Measurements from ENCODE around the gene DEGS2. TPM values are rescaled to one million over a fixed set of nuclear protein-coding genes. Genes with fewer than 3 reads are reported as not detected.

DEGS2 gene
- total RNA-seq, 5 donors from 2014 or later (not counting 1 experiment from before 2014, with no cell fraction given) = 0.19 to 0.79 (median 0.49) TPM; not detected in 1

DNA sequence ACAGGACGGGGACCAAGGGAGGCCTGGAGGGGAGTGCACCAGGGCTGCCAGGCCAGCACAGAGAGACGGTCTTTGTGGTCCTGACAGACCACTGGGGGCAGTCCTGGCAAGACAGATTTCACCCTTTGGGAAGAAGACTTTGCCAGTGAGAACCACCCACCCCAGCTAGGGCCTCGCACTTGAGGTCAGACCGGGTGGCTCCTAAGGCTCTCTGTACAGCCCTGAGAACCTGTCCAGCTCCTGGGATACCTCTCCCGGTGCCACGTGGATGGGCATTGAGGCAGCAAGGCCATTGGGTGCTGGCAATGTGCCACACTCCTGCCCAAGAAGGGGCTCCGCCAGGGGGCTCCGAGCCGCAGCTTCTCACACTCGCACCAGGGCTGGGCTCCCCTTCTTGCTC lies 42.4 kb downstream of the DEGS2 start:
- 91% methylated on average over 10 of the region's 10 CpGs for WGBS (ENCODE audit: insufficient coverage)
- H3K4me1 Mint-ChIP-seq = peaks cover 44 to 49% (median 48%) of the 10 kb centered on the region in 3 donors
- ChIA-PET POLR2A (no interaction called here), CTCF (interaction anchor here in 1 of 2 donors (1.2 kb wide), 1 partner anchor 25 kb away, joined by 3 read pairs; no protein-coding TSS in a partner anchor)
- Histone ChIP-seq H3K36me3 (ENCODE audit: control insufficient read depth in 2 of 2, extremely low read depth in 1 of 2, insufficient read depth in 1 of 2, low read length in 1 of 2) (peaks cover 43 to 100% of the 10 kb centered on the region in 2 donors), H3K9me3 (no peaks in the 10 kb centered on the region), H3K27ac (ENCODE audit: low read length) (no peak overlapping the region), H3K4me1 (ENCODE audit: control insufficient read depth in 1 of 2, extremely low read depth in 1 of 2, insufficient read depth in 2 of 2, low read length in 2 of 2) (peaks cover 0 to 52% of the 10 kb centered on the region in 2 experiments), H3K27me3 (replicated peaks in 1 of 2; ENCODE audit: control insufficient read depth in 2 of 2, extremely low read depth in 1 of 2, insufficient read depth in 2 of 2, low read length in 1 of 2) (no peaks in the 10 kb centered on the region), H3K4me3 (ENCODE audit: control insufficient read depth in 1 of 2, extremely low read depth in 1 of 2, low read length in 1 of 2) (no peak overlapping the region)
- no peaks in the 10 kb centered on the region for H3K9me3 Mint-ChIP-seq
- no peak overlapping the region for H3K4me3 Mint-ChIP-seq
- no peaks in the 10 kb centered on the region for H3K27me3 Mint-ChIP-seq
- ATAC-seq (replicated peaks in 1 of 4) (no peak), DNase-seq (no peak)
- peaks cover 47% of the 10 kb centered on the region for H3K36me3 Mint-ChIP-seq
- H3K27ac Mint-ChIP-seq = peak overlapping the region; percentile 52 to 54

DNA sequence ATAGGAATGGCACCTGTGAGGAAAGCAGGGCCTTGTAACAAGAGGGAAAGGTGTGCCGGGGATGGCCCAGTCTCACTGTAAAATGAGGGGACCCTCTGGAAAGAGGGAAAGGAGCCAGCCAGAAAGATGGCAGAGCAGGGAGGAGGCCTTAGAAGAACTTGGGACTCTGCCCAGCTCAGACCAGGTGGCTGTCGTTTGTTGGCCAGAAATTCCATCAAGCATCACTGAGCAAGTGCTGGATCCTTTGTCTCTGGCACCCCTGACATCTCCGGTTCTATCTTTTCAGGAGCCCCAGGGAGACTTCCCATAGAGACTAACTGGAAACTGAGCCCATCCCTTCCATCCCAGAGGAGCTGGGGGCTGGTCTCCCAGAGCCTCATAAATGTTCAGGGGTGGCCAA lies 43.3 kb downstream of the DEGS2 start:
- no peak overlapping the region for H3K4me3 Mint-ChIP-seq
- no peaks in the 10 kb centered on the region for H3K27me3 Mint-ChIP-seq
- peak overlapping the region in 1 of 2 donors; percentile 34 for H3K27ac Mint-ChIP-seq
- Histone ChIP-seq H3K27me3 (replicated peaks in 1 of 2; ENCODE audit: control insufficient read depth in 2 of 2, extremely low read depth in 1 of 2, insufficient read depth in 2 of 2, low read length in 1 of 2) (no peaks in the 10 kb centered on the region), H3K4me3 (ENCODE audit: control insufficient read depth in 1 of 2, extremely low read depth in 1 of 2, low read length in 1 of 2) (no peak overlapping the region), H3K9me3 (no peaks in the 10 kb centered on the region), H3K4me1 (ENCODE audit: control insufficient read depth in 1 of 2, extremely low read depth in 1 of 2, insufficient read depth in 2 of 2, low read length in 2 of 2) (peaks cover 0 to 49% of the 10 kb centered on the region in 2 experiments), H3K27ac (ENCODE audit: low read length) (no peak overlapping the region), H3K36me3 (ENCODE audit: control insufficient read depth in 2 of 2, extremely low read depth in 1 of 2, insufficient read depth in 1 of 2, low read length in 1 of 2) (peaks cover 41 to 99% of the 10 kb centered on the region in 2 donors)
- no peak for DNase-seq
- peaks cover 47% of the 10 kb centered on the region for H3K36me3 Mint-ChIP-seq
- peaks cover 47 to 56% (median 53%) of the 10 kb centered on the region in 3 donors for H3K4me1 Mint-ChIP-seq
- WGBS (ENCODE audit: insufficient coverage) = 93% methylated on average over 3 of the region's 3 CpGs
- ChIA-PET CTCF (interaction anchor here in 1 of 2 donors (0.6 kb wide), 2 partner anchors 17 to 77 kb away, joined by 4 to 6 read pairs; no protein-coding TSS in a partner anchor), POLR2A (interaction anchor here in 1 of 2 donors (0.5 kb wide), 1 partner anchor 131 kb away, joined by 3 read pairs; no protein-coding TSS in a partner anchor)
- no peak for ATAC-seq (replicated peaks in 1 of 4)
- H3K9me3 Mint-ChIP-seq = no peaks in the 10 kb centered on the region

DNA sequence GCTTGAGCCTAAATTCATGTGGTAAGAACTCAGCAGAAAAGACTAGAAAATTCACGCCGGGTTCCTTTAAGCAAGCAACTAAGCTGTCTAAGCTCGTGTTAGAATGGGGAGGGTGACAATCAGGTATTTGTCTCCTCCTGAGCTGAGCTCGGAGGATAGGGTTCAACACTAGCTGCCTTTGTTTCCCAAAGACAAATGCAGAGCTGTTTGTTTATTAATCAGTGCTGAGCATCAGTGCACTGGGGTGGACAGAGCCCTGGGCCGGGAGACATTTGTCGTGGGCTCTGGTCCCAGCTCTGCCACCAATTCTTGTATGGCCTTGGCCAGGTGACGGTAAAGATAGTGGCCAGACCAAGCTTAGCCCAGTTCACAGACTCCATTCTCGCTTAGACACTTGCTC lies 43.7 kb downstream of the DEGS2 start:
- Histone ChIP-seq H3K27me3 (replicated peaks in 1 of 2; ENCODE audit: control insufficient read depth in 2 of 2, extremely low read depth in 1 of 2, insufficient read depth in 2 of 2, low read length in 1 of 2) (no peaks in the 10 kb centered on the region), H3K9me3 (no peaks in the 10 kb centered on the region), H3K36me3 (ENCODE audit: control insufficient read depth in 2 of 2, extremely low read depth in 1 of 2, insufficient read depth in 1 of 2, low read length in 1 of 2) (peaks cover 43 to 97% of the 10 kb centered on the region in 2 donors), H3K4me3 (ENCODE audit: control insufficient read depth in 1 of 2, extremely low read depth in 1 of 2, low read length in 1 of 2) (no peak overlapping the region), H3K4me1 (ENCODE audit: control insufficient read depth in 1 of 2, extremely low read depth in 1 of 2, insufficient read depth in 2 of 2, low read length in 2 of 2) (peaks cover 0 to 47% of the 10 kb centered on the region in 2 experiments), H3K27ac (ENCODE audit: low read length) (no peak overlapping the region)
- no peak for DNase-seq
- H3K36me3 Mint-ChIP-seq = peaks cover 47% of the 10 kb centered on the region
- 94% methylated on average over 8 of the region's 8 CpGs for WGBS (ENCODE audit: insufficient coverage)
- POLR2A ChIA-PET = interaction anchor here in 1 of 2 donors (0.5 kb wide), 1 partner anchor 130 kb away, joined by 3 read pairs; no protein-coding TSS in a partner anchor
- no peaks in the 10 kb centered on the region for H3K9me3 Mint-ChIP-seq
- H3K27me3 Mint-ChIP-seq = no peaks in the 10 kb centered on the region
- peak overlapping the region; percentile 34 to 46 for H3K27ac Mint-ChIP-seq
- no peak for ATAC-seq (replicated peaks in 1 of 4)
- CTCF ChIA-PET = no interaction called here
- H3K4me3 Mint-ChIP-seq = no peak overlapping the region
- H3K4me1 Mint-ChIP-seq = peaks cover 47 to 56% (median 53%) of the 10 kb centered on the region in 3 donors

DNA sequence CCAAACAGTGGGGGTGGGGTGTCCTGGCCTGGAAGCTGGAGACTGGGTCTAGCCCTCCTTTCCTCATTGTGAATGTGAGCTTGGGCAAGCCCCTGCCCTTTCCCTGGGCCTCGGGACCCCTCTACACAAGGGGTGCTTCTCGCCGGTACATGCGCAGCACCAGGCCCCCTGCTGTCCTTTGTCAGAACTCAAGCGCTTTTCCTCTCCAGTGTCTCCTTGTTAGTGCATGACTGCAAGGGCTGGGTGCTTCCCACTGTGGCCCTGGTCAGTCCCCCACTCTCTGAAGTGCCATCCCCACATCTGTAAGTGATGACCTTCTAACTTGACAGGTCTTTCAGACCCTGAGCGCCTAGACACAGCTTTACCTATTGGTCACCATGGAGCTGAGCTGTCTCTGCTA lies 44.2 kb downstream of the DEGS2 start:
- Mint-ChIP-seq H3K4me3 (no peak overlapping the region), H3K27me3 (no peaks in the 10 kb centered on the region), H3K4me1 (peaks cover 46 to 54% (median 49%) of the 10 kb centered on the region in 3 donors), H3K9me3 (no peaks in the 10 kb centered on the region), H3K36me3 (peaks cover 43% of the 10 kb centered on the region), H3K27ac (peak overlapping the region; percentile 46 to 50)
- Histone ChIP-seq H3K4me3 (ENCODE audit: control insufficient read depth in 1 of 2, extremely low read depth in 1 of 2, low read length in 1 of 2) (no peak overlapping the region), H3K9me3 (no peaks in the 10 kb centered on the region), H3K36me3 (ENCODE audit: control insufficient read depth in 2 of 2, extremely low read depth in 1 of 2, insufficient read depth in 1 of 2, low read length in 1 of 2) (peaks cover 47 to 97% of the 10 kb centered on the region in 2 donors), H3K27me3 (replicated peaks in 1 of 2; ENCODE audit: control insufficient read depth in 2 of 2, extremely low read depth in 1 of 2, insufficient read depth in 2 of 2, low read length in 1 of 2) (no peaks in the 10 kb centered on the region), H3K4me1 (ENCODE audit: control insufficient read depth in 1 of 2, extremely low read depth in 1 of 2, insufficient read depth in 2 of 2, low read length in 2 of 2) (peaks cover 0 to 47% of the 10 kb centered on the region in 2 experiments), H3K27ac (ENCODE audit: low read length) (no peak overlapping the region)
- DNase-seq (no peak), ATAC-seq (replicated peaks in 1 of 4) (no peak)
- ChIA-PET CTCF (no interaction called here), POLR2A (no interaction called here)
- 100% methylated on average over 3 of the region's 6 CpGs for WGBS (ENCODE audit: insufficient coverage)

DNA sequence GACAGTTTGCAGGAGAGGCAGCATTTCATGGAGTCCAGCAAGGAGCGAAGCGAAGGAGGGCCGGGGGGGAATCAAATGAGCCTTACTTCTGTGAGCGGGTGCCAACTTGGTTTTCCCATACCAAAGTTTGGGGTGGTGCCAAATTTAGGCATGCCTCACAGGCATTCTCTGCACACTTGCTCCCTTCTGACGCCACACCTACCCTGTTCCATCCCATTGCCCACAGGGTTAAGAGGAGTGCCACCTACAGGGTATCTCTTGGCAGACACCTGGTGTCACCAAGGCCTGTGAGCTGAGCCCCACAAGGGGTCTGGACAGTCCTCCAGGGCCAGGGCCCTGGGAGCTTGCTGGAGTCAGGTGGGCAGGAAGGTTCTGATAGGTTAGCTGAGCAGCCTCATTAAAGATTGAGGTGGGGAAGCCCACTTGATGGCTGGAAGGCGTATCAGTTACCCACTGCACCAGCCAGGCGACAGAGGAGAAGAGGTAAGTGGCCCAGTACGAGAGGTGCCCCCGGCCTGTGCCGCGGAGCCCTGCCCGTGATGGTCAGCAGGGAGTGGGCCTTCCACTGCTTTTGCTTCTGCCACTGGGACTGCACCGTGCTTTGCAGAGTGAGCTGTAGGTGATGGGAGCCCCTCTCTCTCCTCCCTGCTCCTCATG lies 45.2 kb downstream of the DEGS2 start:
- Histone ChIP-seq H3K4me3 (ENCODE audit: control insufficient read depth in 1 of 2, extremely low read depth in 1 of 2, low read length in 1 of 2) (no peak overlapping the region), H3K27ac (ENCODE audit: low read length) (no peak overlapping the region), H3K27me3 (replicated peaks in 1 of 2; ENCODE audit: control insufficient read depth in 2 of 2, extremely low read depth in 1 of 2, insufficient read depth in 2 of 2, low read length in 1 of 2) (no peaks in the 10 kb centered on the region), H3K36me3 (ENCODE audit: control insufficient read depth in 2 of 2, extremely low read depth in 1 of 2, insufficient read depth in 1 of 2, low read length in 1 of 2) (peaks cover 40 to 97% of the 10 kb centered on the region in 2 donors), H3K4me1 (ENCODE audit: control insufficient read depth in 1 of 2, extremely low read depth in 1 of 2, insufficient read depth in 2 of 2, low read length in 2 of 2) (peaks cover 0 to 49% of the 10 kb centered on the region in 2 experiments), H3K9me3 (no peaks in the 10 kb centered on the region)
- H3K27ac Mint-ChIP-seq = peak overlapping the region; percentile 80 to 82
- ChIA-PET CTCF (no interaction called here), POLR2A (no interaction called here)
- 100% methylated on average over 6 of the region's 13 CpGs for WGBS (ENCODE audit: insufficient coverage)
- peaks cover 43% of the 10 kb centered on the region for H3K36me3 Mint-ChIP-seq
- no peak overlapping the region for H3K4me3 Mint-ChIP-seq
- peaks cover 50 to 53% (median 51%) of the 10 kb centered on the region in 3 donors for H3K4me1 Mint-ChIP-seq
- no peaks in the 10 kb centered on the region for H3K9me3 Mint-ChIP-seq
- DNase-seq (no peak), ATAC-seq (replicated peaks in 1 of 4) (no peak)
- H3K27me3 Mint-ChIP-seq = no peaks in the 10 kb centered on the region

DNA sequence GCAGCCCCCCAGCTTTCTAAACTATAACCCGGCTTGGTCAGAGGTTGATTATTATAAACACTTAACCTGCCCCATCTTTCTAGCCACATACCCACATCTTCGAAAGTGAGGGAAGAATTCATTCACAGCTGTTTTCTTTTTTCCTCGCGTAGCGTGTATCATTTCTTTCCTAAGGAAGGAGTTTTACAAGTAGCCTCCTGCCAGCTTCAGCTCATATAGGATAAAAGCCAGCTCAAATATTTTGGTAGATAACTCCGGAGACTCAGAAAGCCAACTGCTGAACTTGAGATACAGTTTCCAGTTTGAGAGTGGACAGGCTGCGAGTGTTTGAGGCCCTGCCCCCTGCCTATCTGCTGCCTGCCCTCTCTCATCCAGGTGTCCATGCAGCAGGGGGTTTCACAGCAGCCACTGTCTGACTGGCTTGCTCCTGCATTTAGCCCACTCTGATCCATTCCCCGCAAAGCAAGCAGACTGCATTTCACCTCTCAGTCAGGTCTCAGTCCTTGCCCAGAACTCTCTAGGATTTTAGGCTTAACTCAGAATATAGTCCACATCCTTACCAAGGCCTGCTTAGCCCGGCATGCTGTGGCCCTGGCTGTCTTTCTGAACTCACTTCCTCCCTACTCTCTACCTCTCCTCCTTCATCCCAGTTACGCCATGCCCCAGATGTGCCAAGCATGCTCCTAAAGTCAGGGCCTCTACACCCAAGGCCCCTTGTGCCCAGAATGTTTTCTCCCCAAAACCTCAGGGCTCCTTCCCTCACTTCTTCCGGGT lies 47.3 kb downstream of the DEGS2 start:
- peaks cover 29 to 97% of the 10 kb centered on the region in 2 donors for H3K36me3 ChIP-seq (ENCODE audit: control insufficient read depth in 2 of 2, extremely low read depth in 1 of 2, insufficient read depth in 1 of 2, low read length in 1 of 2)
- H3K9me3 ChIP-seq = no peaks in the 10 kb centered on the region
- ChIA-PET POLR2A (no interaction called here), CTCF (interaction anchor here in 1 of 2 donors (1.2 to 11.2 kb wide), 2 partner anchors 40 to 60 kb away, joined by 3 to 174 read pairs; no protein-coding TSS in a partner anchor)
- Mint-ChIP-seq H3K4me1 (peaks cover 60 to 62% (median 61%) of the 10 kb centered on the region in 3 donors), H3K27ac (peak overlapping the region; percentile 80 to 82), H3K36me3 (peaks cover 47% of the 10 kb centered on the region), H3K4me3 (no peak overlapping the region), H3K27me3 (no peaks in the 10 kb centered on the region), H3K9me3 (no peaks in the 10 kb centered on the region)
- ATAC-seq (replicated peaks in 1 of 4) (no peak), DNase-seq (no peak)
- no peak overlapping the region for H3K4me3 ChIP-seq (ENCODE audit: control insufficient read depth in 1 of 2, extremely low read depth in 1 of 2, low read length in 1 of 2)
- H3K27me3 ChIP-seq (replicated peaks in 1 of 2; ENCODE audit: control insufficient read depth in 2 of 2, extremely low read depth in 1 of 2, insufficient read depth in 2 of 2, low read length in 1 of 2) = no peaks in the 10 kb centered on the region
- WGBS (ENCODE audit: insufficient coverage) = 84% methylated on average over 10 of the region's 11 CpGs
- no peak overlapping the region for H3K27ac ChIP-seq (ENCODE audit: low read length)
- H3K4me1 ChIP-seq (ENCODE audit: control insufficient read depth in 1 of 2, extremely low read depth in 1 of 2, insufficient read depth in 2 of 2, low read length in 2 of 2) = peaks cover 10 to 70% of the 10 kb centered on the region in 2 experiments

All from T-cell (primary cell).